Stomach (tissue), 4 donors: ENCODE results near the gene OMA1.

Experiments used
- CTCF ChIP-seq, 7 experiments: fragments of 450-650 bp in 4 of 7; fragments of 200-600 bp in 3 of 7; sonication (generic) in 3 of 7; IDR thresholded peaks; one replicate each; pipeline ENCODE4 v1.5.1; 2016 to 2019; ENCODE audit warnings: antibody characterized with exemption in 7 of 7, control low read depth in 2 of 7, mild to moderate bottlenecking in 1 of 7
- POLR2A ChIP-seq, 4 donors: fragments of 450-650 bp; IDR thresholded peaks; one replicate each; pipeline ENCODE4 v1.6.1; 2016; ENCODE audit warnings: antibody characterized with exemption in 4 of 4, control low read depth in 2 of 4, mild to moderate bottlenecking in 1 of 4, moderate library complexity in 1 of 4
- POLR2AphosphoS5 ChIP-seq, 3 donors: sonication (generic); formaldehyde crosslinking; IDR thresholded peaks; one replicate each; pipeline ENCODE4 v1.6.1; 2016; ENCODE audit warnings: antibody characterized with exemption in 3 of 3

GRCh38 chr1:58570817-58571216 lies 24.3 kb upstream of the OMA1 start:
- TF ChIP-seq CTCF (IDR thresholded peaks at IDR 0.05) (no peak), POLR2AphosphoS5 (IDR thresholded peaks at IDR 0.05) (no peak), POLR2A (IDR thresholded peaks at IDR 0.05) (no peak)
